ENCODE data around the gene ZNF831.
A peak's percentile ranks its signal among the peaks of the same experiment; 100 is the strongest.

Gene ZNF831

GRCh38 chr20:59214606-59215547, 51.3 kb downstream of the ZNF831 start:
- no peak for DNase-seq (ENCODE audit: low read depth in 1 of 2, low spot score in 1 of 2)
- no peaks in the 10 kb centered on the region for H3K27me3 ChIP-seq (ENCODE audit: insufficient read depth, poor library complexity, severe bottlenecking)
- no peak overlapping the region for H3K27ac ChIP-seq (replicated peaks)
- no peak for TF ChIP-seq CTCF (IDR thresholded peaks at IDR 0.05; ENCODE audit: insufficient read depth, low read length)
- TF ChIP-seq POLR2AphosphoS5 (IDR thresholded peaks at IDR 0.05; ENCODE audit: low read depth): no peak
- no peak for TF ChIP-seq GABPA (IDR thresholded peaks at IDR 0.05; ENCODE audit: low read depth)
- TF ChIP-seq SPI1 (IDR thresholded peaks at IDR 0.05; ENCODE audit: borderline replicate concordance, low read depth): no peak
- TF ChIP-seq, protein P1, sequence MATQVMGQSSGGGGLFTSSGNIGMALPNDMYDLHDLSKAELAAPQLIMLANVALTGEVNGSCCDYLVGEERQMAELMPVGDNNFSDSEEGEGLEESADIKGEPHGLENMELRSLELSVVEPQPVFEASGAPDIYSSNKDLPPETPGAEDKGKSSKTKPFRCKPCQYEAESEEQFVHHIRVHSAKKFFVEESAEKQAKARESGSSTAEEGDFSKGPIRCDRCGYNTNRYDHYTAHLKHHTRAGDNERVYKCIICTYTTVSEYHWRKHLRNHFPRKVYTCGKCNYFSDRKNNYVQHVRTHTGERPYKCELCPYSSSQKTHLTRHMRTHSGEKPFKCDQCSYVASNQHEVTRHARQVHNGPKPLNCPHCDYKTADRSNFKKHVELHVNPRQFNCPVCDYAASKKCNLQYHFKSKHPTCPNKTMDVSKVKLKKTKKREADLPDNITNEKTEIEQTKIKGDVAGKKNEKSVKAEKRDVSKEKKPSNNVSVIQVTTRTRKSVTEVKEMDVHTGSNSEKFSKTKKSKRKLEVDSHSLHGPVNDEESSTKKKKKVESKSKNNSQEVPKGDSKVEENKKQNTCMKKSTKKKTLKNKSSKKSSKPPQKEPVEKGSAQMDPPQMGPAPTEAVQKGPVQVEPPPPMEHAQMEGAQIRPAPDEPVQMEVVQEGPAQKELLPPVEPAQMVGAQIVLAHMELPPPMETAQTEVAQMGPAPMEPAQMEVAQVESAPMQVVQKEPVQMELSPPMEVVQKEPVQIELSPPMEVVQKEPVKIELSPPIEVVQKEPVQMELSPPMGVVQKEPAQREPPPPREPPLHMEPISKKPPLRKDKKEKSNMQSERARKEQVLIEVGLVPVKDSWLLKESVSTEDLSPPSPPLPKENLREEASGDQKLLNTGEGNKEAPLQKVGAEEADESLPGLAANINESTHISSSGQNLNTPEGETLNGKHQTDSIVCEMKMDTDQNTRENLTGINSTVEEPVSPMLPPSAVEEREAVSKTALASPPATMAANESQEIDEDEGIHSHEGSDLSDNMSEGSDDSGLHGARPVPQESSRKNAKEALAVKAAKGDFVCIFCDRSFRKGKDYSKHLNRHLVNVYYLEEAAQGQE (IDR thresholded peaks at IDR 0.05; ENCODE audit: insufficient replicate concordance, low read depth): no peak
- H3K4me3 ChIP-seq (replicated peaks; ENCODE audit: insufficient read depth, low read length): no peak overlapping the region

- peak in 1 of 2 experiments; percentile 39 for DNase-seq (ENCODE audit: low read depth in 1 of 2, low spot score in 1 of 2)
- H3K27me3 ChIP-seq (ENCODE audit: insufficient read depth, poor library complexity, severe bottlenecking): no peaks in the 10 kb centered on the region
- TF ChIP-seq CTCF (IDR thresholded peaks at IDR 0.05; ENCODE audit: insufficient read depth, low read length) (no peak), SPI1 (IDR thresholded peaks at IDR 0.05; ENCODE audit: borderline replicate concordance, low read depth) (no peak), POLR2AphosphoS5 (IDR thresholded peaks at IDR 0.05; ENCODE audit: low read depth) (no peak), GABPA (IDR thresholded peaks at IDR 0.05; ENCODE audit: low read depth) (no peak)
- TF ChIP-seq, protein P1 (IDR thresholded peaks at IDR 0.05; ENCODE audit: insufficient replicate concordance, low read depth): no peak
- H3K27ac ChIP-seq (replicated peaks): no peak overlapping the region
- no peak overlapping the region for H3K4me3 ChIP-seq (replicated peaks; ENCODE audit: insufficient read depth, low read length)
These were observed 53.6 kb downstream of the ZNF831 start for GRCh38 chr20:59217173-59217572.

GRCh38 chr20:59217794-59218280, 54.2 kb downstream of the ZNF831 start:
- no peak overlapping the region for H3K27ac ChIP-seq (replicated peaks)
- DNase-seq (ENCODE audit: low read depth in 1 of 2, low spot score in 1 of 2): no peak
- H3K4me3 ChIP-seq (replicated peaks; ENCODE audit: insufficient read depth, low read length): no peak overlapping the region
- no peaks in the 10 kb centered on the region for H3K27me3 ChIP-seq (ENCODE audit: insufficient read depth, poor library complexity, severe bottlenecking)
- TF ChIP-seq SPI1 (IDR thresholded peaks at IDR 0.05; ENCODE audit: borderline replicate concordance, low read depth) (no peak), GABPA (IDR thresholded peaks at IDR 0.05; ENCODE audit: low read depth) (no peak), POLR2AphosphoS5 (IDR thresholded peaks at IDR 0.05; ENCODE audit: low read depth) (no peak), CTCF (IDR thresholded peaks at IDR 0.05; ENCODE audit: insufficient read depth, low read length) (no peak)
- TF ChIP-seq, protein P1 (IDR thresholded peaks at IDR 0.05; ENCODE audit: insufficient replicate concordance, low read depth): no peak

Measured in HL-60 (cell line).